CD4-positive, alpha-beta T cell treated with Interleukin-1 beta for 1 hour (primary cell): ENCODE measurements around the gene CSF3R.
"Not testable (repeated sequence)": the region's sequence is repeated elsewhere in the genome, so short reads cannot be mapped to it uniquely, and the experiment has no call there.

ENCODE experiments used
- DNase-seq, 2 donors: peaks; one replicate each; pipeline ENCODE4 v3.0.0-alpha.2; 2020 to 2022

Gene CSF3R

GRCh38 chr1:36481091-36481490, 1.6 kb downstream of the CSF3R start:
- DNase-seq, result no peak

GRCh38 chr1:36480161-36480560, 2.6 kb downstream of the CSF3R start:
- DNase-seq, result no peak

- DNase-seq, result no peak
These were observed 3.1 kb downstream of the CSF3R start for GRCh38 chr1:36479505-36480051.

GRCh38 chr1:36477615-36478014, 5.1 kb downstream of the CSF3R start:
- DNase-seq, result not testable (repeated sequence)

- DNase-seq, result no peak
These were observed 5.8 kb downstream of the CSF3R start for GRCh38 chr1:36476945-36477344.

- no peak for DNase-seq
These were observed 6.7 kb downstream of the CSF3R start for GRCh38 chr1:36475910-36476604.

GRCh38 chr1:36475341-36475740, 7.4 kb downstream of the CSF3R start:
- DNase-seq, result no peak

- no peak for DNase-seq
These were observed 10.1 kb downstream of the CSF3R start for GRCh38 chr1:36472656-36473055.

- no peak for DNase-seq
These were observed 10.7 kb downstream of the CSF3R start for GRCh38 chr1:36471830-36472641.

- DNase-seq, result no peak
These were observed 13.6 kb downstream of the CSF3R start for GRCh38 chr1:36469163-36469562.

GRCh38 chr1:36467700-36468455, 14.8 kb downstream of the CSF3R start:
- no peak for DNase-seq

- DNase-seq, result no peak
These were observed 15.7 kb downstream of the CSF3R start for GRCh38 chr1:36467027-36467410.

GRCh38 chr1:36466370-36467026, 16.2 kb downstream of the CSF3R start:
- DNase-seq, result no peak

GRCh38 chr1:36465731-36466369, 16.9 kb downstream of the CSF3R start:
- no peak for DNase-seq

GRCh38 chr1:36464605-36465393, 17.9 kb downstream of the CSF3R start:
- no peak for DNase-seq

GRCh38 chr1:36463803-36464604, 18.7 kb downstream of the CSF3R start, which contains the start of gene MRPS15:
Gene MRPS15 (minus strand): TSS chr1:36464384. CDS start chr1:36464275, 109 bp downstream.
- DNase-seq, result peak; percentile 93 to 94

GRCh38 chr1:36463463-36463802, 19.3 kb downstream of the CSF3R start:
- DNase-seq, result no peak

GRCh38 chr1:36458910-36459309, 23.8 kb downstream of the CSF3R start:
- DNase-seq, result peak in 1 of 2 donors; percentile 19

GRCh38 chr1:36457691-36458090, 25.0 kb downstream of the CSF3R start:
- DNase-seq, result peak in 1 of 2 donors; percentile 17

- no peak for DNase-seq
These were observed 26.3 kb downstream of the CSF3R start for GRCh38 chr1:36456391-36456928.
